GM19023 (cell line): ENCODE data around the gene MYO5B.

Experiments
- ATAC-seq: cut with Tn5 transposase; IDR thresholded peaks from one replicate; pipeline ENCODE4 v1.9.1; 2021; ENCODE audit warnings: mild to moderate bottlenecking, moderate library complexity; ENCODE audit not compliant: unreplicated experiment

MYO5B gene

DNA sequence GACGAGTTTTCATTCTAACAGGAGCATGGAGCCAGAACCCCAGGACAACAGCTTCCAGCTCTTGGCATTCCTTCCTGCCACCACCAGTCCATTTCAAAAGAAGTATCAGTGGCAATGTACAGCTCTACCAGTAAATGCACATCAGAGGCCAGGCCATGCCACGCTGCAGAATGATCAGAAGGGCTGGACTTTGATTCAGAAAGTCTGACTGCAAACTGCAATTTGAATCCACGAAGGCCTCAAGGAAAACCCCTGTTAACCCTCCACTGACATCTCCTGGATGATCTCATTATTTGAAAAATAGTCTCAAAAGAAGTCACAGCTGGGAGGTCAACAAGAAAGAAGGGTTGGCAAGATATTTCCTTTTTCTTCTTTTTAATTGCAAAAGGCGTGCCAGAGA is 119.2 kb downstream of the MYO5B start:
- no peak for ATAC-seq

DNA sequence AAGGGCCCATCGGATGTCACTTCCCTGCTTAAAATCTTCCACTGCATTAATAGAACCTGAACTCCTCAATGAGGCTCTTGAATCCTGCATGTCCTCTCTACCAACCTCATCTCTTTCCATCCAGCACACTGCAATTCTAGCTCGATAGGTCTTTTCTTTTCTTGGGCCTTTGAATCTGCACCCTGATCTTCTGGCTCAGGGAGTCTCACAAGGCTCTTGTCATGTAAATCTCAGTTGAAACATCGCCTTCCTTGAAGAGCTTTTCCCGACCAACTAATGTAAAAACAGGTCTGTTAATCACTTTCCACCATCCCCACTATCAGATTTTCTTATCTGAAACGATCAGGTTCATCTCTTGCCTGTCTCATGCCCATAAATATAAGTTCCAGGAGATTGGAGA is 120.5 kb downstream of the MYO5B start:
- no peak for ATAC-seq

DNA sequence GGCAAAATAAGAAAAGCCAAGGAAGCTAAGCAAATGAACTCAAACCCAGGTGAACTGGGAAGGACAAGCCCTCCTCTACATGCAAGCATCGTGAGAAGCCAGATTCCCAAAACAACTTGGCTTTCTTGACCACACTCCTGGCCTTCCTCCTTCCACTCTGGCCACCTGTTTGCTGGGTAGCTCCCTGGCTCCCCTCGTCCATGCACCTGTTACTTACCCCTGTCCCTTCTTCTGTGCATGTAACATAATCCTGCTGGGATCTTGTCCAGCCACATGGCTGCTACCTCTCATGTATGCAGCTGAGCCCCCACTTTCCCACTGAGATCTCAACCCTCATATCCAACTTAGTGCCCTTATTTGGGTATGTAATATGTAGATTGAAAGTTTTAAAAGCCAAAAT is 121.6 kb downstream of the MYO5B start:
- ATAC-seq: no peak

DNA sequence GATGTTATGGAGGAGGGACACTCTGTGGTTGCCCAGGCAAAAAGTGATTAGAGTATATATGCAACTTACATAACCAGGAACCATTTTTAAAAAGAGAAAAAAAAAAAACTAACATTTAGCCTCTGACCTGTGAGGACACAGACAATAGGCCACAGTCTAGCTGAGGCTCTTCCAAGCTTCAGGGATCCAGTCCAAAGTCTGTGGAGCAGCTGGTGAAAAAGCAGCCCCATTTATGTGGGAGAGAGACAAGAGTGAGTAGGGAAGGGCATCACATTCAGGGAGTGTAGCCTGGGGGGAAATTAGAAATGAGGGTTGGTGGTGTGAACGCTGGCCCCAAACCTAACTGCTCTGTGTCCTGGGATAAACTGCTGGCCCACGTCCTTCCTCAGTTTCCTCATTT is 122.8 kb downstream of the MYO5B start:
- no peak for ATAC-seq

DNA sequence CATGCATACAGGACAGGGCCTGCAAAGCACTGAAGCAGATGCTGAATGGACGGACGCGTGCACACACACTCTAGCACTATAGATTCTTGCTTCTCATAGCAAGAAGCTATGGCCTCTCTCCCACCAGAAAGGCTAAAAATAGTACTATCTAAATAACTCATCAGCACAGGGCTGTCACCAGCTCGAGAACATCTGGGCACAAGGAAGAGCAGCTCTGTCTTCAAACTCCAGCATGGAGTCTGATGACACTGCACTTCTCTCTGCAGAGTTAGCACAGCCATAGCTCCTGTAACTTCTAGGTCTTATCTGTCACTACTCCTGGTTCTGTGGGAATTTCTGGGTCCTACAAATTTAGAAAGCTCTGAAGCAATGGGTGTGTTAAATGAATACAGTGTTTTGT is 123.5 kb downstream of the MYO5B start:
- ATAC-seq: no peak

DNA sequence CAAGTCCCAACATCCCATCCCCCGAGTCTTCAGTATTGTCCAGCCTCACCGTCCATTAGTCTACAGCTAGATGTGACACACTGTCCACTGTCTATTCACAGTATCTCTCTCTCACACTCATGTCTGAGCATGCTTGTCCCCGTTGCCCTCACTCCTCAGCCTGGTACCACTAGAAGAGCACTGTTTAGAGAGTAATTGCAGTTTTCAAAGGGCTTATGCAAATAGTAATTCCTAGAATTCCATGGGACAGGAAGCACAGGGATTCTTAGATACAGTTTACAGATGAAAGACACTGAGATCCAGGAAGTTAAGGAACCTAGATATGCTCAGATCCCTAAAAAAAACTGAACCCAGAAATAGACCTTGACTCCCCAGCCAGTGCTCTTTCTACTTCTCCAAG is 125.5 kb downstream of the MYO5B start:
- ATAC-seq: no peak

DNA sequence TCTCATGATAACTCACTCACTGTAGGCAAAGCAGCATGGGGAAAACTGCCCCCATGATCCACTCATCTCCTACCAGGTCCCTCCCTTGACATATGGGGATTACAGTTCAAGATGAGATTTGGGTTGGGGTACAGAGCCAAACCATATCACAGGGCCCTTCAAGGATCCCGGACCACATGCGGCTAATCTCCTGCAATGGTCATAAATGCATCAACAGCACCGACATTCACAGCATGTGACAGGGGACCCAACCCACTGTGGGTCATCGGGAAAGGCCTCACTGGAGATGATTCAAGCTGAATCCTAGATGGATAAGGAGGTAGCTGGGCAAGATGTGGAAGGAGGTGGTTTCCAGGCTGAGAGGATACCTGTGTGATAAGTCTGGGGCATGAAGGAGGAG is 129.4 kb downstream of the MYO5B start:
- no peak for ATAC-seq

DNA sequence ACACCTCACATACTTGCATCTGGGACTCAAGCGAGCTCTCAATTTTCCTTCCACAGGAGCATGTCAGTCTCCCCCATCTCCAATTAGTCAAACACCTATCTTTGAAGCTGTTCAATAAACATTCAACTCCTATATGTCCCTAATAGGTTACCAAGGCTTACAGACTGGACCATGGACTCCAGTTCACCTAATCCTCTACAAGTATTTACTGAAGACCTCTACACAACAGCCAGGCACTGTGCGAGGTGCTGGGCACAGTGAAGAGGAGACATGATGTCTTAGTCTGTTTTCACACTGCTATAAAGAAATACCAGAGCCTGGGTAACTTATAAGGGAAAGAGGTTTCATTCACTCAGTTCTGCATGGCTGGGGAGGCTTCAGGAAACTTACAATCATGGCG is 129.9 kb downstream of the MYO5B start:
- no peak for ATAC-seq

DNA sequence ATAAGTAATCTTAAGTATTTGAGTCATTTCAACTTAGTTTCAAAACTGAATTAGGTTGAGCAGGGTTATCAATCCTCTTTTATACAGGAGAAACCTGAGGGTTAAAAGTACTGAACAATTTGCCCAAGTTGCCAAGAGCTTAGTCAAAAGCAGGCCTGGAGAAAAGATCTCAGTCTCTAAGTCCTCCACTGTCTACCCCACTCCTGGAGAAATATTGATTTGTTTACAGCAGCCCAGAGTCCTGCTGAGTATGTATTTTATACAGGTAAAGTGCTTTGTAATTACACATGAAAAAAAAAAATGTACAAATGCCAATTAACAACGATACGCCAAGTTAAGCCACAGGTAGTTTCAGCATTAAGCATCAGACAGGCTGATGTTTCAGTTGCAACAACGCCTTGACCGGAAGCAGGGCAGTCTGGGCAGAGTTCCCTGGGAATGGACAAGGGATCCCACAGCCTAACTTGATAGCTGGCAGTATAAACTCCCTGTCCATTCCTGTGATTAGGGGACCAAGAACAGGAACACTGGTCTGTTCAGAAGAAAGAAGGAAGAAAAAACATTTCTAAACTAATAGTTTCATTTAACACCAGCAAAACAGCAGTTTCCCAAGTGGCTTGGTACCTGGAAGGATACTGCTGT is 132.9 kb downstream of the MYO5B start:
- ATAC-seq: no peak

DNA sequence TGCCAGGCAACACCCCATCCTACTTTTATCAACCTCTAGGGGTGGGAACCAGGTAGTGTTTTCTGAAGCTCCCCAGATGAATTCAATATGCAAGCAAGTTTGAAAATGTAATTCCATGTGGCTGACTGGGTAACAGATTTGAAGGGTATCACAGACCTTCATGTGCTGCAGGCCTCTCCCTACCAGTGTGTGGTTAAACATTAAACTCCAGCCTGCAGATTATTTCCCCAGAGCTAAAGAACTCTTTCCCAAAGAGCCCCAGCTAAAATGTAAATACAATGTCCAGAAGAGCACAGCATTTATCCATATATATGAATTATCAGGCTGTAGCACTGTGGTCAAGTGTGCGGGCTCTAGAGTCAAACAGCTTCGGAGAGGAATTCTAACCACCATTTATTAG is 134.1 kb downstream of the MYO5B start:
- ATAC-seq: no peak

DNA sequence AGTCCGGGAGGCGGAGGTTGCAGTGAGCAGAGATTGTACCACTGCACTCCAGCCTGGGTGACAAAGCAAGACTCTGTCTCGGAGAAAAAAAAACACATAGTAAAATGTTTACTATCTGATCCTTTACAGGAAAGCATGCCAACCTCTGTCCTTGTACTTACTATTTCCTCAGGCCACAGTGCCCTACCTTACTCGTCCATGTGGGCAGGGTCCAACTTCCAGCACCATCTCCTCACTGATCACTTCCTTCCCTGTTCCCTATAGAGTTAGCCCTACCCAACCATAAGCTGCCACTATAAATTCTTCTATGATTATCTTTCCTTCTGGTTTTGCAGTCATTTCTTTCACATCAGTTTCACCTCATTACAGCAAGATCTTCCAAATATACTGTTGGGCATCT is 136.2 kb downstream of the MYO5B start:
- ATAC-seq: no peak

DNA sequence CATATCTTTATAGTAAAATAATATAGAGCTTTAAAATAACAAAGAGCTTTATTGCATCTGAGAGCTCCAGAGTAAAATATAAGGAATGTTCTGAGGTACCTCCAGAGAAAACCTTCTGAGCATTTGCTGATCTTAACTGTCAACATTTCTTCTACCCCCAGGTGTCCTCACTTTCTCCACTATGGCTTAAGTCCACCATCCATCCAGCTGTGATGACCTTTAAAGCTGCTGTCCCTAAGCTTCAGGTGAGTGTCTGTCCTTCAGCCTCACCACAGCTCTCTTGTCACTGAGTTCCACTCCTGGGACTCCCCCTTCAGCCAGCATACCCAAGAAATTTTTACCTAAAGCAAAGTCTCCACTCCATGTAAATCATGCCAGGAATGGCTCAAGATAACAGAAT is 137.9 kb downstream of the MYO5B start:
- ATAC-seq: no peak

DNA sequence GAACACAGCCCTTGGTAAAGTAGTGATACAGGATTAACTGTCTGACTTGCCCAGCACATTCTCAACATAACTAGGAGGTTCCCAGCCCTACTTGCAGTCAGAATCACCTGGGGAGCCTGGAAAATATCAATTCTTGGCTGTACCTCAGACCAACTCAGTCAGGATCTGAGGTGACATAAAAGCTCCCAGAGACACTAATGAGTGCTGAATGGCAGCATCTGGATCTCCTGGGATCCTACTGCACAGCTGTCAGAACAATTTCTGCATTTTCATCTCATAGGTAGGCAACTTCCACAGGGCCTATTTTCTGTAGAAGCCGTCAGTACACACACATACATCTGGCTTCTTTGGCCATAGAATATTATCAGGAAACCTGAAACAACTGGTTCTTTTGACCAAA is 138.8 kb downstream of the MYO5B start:
- no peak for ATAC-seq

DNA sequence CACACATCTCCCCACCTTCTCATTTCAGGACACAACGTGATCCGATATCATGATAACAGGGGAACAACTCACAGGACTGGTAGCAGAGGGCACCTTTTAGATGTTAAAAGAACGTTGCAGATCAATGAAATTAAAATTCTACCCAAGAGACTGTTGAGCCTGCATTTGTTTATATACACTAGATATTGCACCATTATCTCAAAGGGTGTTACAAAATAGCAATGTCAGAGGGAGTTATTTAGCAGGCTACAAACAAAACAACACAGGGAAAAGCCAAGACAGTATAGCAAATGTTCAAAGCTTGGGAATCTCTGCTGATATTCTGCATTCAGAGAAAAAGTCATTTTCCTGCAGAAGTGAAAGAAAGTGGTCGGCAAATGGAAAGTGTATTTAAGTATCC is 139.5 kb downstream of the MYO5B start:
- ATAC-seq: no peak

DNA sequence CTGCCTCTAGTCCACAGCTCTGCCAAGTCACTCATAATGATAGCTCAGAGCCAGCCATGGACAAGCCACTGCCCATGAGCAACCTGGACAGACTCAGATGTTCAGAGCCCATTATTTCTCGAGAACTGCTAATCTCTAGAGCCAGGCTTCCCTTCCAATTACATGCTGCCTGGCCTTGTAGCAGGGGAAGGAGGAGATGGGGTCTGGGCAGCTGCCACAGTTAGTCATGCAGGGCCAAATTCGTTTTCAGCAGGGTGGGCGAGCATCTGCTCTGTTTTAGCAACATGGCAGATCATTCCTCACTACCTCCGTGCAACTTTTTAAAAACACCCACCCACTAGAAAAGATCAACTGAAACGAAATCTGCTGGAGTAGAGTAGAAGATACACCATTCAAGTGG is 141.8 kb downstream of the MYO5B start:
- ATAC-seq: no peak

DNA sequence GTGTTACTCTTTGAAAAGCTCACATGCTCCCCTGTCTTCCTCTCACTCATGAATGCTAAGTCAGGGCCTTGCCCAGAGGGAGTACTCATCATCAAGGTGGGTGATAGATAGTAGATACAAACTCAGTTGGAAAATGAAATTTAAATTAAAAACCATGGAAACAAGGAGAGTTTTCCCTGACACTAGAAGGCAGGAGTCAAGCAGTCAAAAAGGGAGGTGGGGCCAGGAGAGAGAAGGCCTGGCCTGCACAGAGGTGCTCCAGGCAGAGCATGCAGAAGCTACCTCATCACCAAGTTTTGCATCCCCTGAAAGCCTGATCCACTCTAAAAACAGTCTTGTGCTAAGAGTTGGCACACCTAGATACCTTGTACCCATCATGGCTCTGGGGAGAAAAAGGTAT is 143.7 kb downstream of the MYO5B start:
- no peak for ATAC-seq

DNA sequence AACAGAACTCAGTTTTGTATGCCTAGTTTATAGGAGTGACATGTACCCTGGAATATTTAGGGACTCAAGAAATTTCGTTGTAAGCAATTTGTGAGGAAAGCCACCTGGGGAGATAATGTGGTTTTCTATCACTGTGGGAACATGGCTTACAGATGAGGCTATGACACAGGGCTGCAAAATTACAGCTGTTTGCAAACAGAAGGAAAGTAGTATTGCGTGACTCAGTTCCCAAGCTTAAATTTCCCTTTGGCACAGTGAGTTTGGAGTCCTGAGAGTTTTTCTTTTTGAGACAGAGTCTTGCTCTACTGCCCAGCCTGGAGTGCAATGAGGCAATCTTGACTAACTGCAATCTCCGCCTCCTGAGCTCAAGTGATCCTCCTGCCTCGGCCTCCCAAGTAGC is 149.8 kb downstream of the MYO5B start:
- no peak for ATAC-seq

DNA sequence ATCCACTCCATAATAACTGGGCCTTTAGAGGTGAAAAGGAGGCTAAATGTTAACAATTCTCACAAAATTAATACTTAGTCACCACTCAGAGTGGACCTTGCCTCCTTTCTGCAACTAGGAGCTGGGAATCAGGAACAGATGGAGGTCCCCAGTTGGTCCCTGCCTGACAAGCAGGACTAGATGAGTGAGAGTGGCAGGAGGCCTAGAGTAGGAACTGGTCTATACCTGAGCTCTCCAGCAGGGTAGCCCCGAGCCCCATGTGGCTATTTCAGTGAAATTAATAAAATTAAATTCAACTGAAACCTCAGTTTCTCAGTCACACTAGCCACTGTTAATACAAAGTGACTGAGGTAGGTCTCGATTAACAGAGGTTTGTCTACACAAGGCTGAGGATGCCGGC is 150.5 kb downstream of the MYO5B start:
- ATAC-seq: no peak

DNA sequence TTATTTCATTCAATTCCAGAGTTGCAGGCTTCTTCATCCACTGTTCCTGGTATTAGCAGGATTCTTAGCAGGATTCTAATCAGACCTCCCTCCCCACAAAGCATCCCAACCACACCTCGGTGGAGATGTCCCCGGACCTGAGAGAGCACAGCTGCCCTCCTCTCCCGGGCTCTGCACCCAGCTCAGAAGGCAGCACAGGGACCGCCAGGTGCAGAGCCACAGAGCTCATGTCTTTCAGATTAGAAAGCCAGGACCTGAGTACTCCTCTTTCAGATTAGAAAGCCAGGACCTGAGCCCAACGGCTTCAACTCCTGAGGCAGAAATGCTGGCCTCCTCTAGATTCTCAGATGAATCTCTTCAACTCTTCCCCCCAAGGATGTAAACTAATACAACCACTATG is 152.3 kb downstream of the MYO5B start:
- no peak for ATAC-seq

DNA sequence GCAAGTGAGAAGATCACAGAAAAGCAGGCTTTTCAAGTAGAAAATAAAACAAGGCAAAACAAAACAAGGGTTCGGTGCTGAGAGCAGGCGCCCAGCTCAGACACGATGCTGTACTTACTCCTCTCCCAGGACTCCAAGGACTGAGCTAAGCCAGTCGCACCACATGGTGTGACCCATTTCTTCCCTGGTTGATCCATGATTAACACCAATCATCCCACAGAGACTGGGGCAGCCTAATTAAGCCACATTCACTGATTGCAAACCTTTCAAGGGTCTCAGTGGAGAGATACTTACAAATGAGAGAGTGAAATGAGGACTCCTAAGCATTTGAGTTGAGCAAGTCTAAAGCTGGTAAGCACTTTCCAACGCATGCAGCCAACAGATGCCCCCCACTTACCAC is 155.2 kb downstream of the MYO5B start:
- ATAC-seq: no peak

DNA sequence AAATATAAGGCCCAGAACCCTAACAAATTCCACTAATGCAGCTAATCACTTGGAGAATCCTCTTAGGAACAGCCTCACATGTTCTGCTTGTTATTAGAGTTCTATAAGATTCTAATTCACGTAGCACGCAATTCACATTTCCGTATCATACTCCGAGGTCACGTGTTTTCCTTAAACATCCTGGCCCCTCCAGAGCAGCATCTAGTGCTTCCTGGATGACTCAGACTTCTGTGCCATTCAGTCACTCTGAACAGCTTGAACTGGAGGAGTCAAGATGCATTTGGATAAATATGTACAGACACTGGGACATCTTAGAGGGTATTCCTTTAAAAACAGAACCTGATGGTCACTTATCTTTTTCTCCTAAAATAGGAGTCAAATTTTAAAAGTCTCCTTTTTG is 156.5 kb downstream of the MYO5B start:
- no peak for ATAC-seq

DNA sequence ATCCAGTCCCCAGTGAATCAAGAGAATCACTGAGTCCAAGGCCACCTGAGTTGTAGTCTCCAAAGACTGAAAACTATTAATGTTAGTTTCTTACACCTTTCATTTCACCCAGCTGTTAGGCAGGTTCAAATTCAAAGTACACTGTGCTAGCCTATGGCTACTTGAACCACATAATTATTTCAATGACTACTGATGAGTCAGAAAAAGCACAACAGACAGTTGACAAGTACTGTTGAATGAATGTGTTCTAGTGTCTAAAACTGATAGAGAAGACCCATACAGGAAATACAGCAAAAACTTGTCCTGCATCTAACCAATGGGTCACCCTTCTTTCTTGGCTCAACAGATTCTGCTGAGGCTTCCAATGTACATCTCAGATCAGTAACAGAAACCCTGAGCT is 160.9 kb downstream of the MYO5B start:
- no peak for ATAC-seq

DNA sequence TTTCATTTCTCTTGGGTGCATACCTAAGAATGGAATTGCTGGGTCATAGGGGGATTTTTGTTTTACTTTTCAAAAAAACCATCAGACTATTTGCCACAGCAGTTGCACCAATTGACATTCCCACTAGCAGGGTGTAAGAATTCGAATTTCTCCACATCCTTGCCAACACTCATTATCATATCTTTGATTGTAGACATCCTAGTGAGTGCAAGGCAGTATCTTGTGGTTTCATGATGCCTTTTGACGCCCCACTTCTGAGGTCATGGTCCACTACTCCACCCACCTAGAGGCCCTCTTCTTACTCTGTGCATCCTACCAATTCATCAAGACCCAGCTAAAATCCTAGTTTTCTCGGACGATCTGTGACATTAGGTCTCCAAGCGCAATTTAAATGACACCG is 161.9 kb downstream of the MYO5B start:
- no peak for ATAC-seq

DNA sequence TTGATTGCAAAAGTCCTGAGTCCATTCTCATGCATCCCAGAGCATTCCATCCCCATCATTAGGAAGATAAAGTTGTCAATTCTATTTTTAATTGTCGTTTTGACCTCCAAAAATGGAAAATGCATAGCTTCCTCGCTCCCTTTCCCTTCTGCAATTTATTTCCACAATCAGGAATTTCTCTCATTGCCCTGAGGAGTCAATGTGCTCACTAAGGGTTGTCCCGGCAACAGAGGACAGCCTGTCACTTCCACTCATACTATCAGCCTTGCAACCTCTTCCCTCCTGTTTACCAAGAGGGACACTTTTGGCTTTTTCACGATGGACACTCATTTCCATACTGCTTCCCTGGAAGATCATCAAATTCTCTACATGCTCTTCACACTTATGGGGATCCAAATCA is 164.8 kb downstream of the MYO5B start:
- no peak for ATAC-seq
